Activated T-cell treated with anti-CD3 and anti-CD28 coated beads for 24 hours (primary cell): Measurements from ENCODE around the gene NKX2-1.
"Not testable (repeated sequence)": the region's sequence is repeated elsewhere in the genome, so short reads cannot be mapped to it uniquely, and the experiment has no call there.

Experiments used
- DNase-seq: peaks from one replicate; pipeline ENCODE4 v3.0.0-alpha.2; 2020; ENCODE audit warnings: low read depth

Gene NKX2-1

DNA sequence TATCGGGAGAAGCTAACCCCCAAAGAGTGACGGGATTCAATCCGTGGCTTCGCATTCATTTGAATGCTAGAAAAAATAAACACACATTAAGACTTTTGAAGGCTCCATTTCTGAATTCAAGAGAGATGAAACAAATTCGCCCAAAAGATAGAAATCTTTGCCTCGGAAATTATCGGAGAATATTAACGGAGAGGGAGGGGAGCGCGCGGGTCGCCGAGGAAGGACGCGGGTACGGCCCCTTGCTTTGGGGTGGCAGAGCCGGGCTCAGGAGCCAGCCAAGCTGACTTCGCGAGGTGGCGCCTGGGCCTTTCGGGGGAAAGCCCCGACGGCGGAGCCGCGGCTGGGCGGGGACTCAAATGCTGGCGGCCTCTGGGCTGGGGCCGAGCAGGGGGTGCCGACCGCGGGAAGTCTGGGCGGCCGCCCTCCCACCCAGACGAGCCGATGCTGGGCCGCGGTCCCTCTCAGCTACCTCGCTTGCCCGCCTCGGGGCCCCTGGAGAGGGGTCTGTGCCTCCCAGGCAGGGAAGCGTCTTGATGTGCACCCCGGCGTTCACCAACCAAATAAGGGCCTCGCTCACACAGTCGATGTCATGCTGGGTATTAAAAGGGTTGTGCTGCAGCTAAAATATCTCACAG lies 14.7 kb downstream of the NKX2-1 start:
- DNase-seq, result no peak

DNA sequence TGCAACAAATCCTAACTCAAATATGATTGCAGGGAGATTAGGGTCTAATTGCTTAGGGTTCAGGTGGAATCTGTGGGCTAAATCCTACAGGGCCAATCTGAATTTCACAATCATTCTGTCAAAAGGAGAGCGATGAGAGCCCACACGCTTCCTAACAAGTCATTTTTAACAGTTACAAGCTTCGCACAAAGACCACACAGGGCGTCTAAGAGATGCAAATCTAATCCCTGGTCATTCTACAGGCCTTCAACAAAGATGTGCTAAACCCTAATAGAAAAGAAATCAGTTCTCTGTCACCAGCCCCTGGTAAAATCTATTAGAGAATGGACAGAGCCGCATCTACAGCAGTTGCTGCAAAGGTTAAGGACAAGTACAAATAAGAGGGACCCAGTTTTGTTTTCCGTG lies 15.3 kb downstream of the NKX2-1 start:
- no peak for DNase-seq

DNA sequence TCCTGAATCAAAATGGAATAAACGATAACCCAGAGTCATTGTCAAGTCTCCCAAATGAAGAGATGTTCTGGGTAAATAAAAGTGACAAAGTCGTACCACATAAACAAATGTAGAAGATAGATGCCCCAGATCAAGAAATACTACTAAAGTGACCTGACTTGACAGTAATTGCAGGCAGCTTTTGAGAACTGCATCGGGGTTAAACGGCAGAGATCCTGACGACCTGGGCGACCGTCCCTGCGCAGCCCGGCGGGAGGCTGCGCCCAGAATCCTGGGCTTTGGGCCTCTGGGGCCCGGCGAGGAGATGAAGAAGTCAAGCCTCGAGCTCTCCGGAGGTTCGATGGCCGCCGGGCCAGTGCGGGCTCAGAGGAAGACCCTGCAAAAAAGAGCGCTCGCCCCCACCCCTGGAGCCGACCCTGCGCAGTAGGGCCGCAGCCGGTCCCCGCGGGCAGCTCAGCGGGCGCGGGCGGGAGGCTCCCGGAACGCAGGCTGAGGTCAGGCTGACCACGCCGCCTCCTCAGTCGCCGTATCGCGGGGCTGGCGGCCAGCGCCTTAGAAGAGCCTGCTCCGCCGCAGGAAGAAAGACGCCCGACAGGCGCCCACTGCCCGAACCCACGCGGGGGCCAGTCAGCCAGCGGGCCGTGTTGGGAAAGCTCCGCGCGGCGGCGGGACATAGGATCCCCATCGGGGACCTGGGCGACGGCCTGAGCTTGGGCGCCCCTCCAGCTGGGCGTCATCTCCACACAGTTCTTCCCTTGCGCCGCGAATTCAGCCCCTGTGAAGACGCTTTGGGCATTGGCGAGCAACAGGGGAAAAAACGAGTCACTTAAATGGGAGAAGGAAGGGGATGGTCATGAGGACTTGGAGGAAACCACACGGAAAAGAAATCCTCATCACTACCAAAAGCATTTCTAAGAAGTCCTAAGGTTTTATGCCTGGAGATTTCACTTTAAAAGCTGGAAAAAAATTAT lies 16.0 kb downstream of the NKX2-1 start:
- no peak for DNase-seq

DNA sequence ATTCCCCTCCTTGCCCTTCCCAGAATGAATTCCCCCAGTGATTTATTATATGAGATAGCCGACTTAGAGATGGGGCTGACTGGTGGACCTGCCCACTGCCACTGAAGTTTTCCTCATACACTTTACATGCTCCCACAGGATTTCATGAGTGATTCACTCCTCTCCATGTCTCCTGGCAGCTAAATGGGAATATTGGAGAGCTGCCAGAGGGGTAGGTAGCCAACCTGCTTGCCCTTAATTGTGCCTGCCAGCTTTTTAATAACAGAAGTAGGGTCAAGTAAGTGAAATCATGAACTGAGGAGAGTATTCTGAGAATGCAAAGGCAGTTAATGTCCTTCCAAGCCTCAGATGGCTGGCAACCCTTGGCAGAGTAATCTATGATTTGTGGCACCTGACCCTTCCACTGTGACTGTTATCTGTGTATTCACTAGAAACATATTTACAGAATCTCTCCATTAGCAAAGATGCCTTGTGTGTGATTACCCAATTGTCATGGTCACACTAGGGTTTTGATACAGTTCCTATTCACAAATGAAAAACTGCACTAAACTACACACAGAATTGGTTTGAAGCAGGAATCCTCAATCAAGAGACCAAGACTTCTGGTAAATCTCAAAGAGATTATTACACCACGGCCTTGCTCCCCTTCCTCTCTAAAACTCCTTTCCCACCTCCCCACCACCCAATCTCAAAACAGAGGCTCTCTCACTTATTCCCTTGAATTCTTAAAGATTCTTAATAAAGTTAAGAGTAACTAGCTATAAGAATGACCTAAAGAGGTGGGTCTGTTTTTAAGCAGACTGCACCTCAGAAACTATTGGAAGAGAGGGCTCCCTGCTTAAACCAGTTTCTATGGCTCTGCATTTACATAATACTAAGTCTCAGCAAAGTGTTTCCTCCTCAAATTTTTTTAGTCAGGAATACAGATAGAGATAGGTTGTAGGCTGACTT lies 17.2 kb downstream of the NKX2-1 start:
- no peak for DNase-seq

DNA sequence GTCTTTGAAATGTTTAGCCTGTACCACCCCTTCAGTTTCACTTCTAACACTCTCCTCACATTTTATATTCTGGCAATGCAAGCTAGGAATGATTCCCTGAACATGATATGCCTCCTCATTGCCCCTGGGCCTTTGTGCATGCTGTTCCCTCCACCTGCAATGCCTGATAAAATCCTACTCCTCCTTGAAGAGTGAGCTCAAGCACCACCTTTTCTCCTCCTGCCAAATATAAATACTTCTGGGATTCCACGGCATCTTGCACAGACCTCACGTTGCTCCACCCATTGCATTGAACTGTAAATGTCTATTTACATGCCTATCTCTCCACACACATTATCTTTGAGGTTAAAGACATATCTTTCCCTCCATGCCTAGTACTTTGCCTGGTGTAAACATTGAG lies 21.1 kb downstream of the NKX2-1 start:
- DNase-seq, result no peak

DNA sequence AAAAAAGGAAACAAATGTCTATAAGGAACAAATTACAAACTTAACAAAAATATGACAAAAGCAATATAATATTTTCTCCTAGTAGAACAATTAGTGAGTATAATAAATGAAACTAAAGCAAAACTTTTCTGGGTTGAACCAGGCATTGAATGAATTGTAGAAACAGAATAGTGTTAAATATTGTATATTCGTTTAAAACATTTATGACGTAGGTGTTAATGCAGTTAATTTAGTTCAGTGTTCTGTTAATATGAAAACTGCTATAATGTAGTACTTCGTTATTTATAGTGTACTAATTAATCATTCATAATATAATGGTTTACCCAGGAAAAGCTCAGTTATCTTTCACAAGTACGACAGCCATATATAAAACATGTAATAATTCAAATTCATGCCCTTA lies 23.7 kb downstream of the NKX2-1 start:
- no peak for DNase-seq

DNA sequence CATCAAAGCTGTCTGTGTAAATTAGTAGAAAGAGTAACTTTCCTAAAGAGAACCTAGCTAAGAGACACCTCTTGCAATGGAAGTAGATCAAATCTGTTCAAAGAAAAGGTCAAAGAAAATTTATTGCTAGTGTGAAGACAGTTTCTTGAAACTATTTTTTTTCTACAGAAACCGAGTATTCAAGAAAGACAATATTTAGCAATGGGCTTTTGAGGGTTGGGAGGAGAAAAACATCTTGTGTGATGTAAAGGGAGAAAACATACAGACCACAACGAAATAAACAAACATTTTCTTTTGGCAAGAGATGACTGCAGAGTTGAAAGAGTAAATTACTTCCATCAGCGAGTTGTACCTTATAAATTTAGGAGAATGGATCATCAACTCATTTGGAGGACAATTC lies 24.4 kb downstream of the NKX2-1 start:
- no peak for DNase-seq

DNA sequence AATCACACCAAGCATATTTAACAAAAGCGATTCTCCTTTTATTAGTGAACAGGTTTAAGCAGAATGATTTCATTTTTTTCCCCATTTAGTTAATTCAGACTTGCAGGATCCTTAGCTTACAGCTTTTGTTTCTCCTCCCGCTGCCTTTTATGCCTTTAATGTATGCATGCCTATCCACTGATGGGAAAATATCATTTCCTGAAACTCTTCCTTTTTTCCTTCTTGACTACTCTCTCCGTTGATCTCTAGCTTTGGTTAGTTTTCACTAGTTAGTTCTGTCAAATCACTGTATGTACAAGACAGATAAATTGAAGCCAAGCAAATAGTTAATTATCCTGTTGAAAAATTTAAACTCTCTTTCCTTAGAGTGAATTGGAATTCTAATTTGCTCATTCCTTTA lies 26.3 kb downstream of the NKX2-1 start:
- no peak for DNase-seq

DNA sequence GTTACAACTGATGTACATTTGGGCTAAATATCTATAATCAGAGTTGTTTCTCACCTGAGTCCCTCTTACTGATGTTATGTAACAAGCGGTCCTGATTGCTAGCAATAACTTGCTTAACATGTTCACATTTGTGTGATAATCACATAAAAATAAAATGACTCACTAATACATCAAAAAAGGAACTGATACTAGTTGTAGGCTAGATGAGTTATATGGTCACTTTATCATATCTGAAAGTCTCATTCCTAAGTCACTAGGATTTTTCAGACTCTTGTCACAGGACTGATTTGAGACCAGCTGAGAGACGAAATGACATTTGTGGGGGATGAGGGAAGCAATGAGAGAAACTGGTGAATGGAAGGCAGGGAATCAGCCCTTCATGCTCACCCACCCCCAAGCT lies 34.3 kb downstream of the NKX2-1 start:
- no peak for DNase-seq

DNA sequence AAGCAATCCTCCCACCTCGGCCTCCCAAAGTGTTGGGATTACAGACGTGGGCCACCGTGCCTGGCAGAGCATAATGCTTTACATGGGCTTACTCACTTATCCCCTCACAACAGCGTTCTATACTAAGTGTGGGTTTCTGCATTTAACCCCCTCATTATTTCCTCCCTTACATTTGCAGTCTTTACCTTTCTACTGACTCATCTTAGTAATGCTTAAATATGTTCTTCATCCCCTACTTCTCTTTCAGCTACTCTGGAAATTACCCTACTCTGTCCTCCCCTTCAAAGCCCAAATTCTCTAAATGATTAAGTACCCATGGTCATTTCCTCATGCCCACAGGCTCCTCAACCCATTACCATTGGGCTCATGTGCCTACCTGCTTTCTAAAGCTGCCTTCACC lies 40.7 kb downstream of the NKX2-1 start:
- no peak for DNase-seq

DNA sequence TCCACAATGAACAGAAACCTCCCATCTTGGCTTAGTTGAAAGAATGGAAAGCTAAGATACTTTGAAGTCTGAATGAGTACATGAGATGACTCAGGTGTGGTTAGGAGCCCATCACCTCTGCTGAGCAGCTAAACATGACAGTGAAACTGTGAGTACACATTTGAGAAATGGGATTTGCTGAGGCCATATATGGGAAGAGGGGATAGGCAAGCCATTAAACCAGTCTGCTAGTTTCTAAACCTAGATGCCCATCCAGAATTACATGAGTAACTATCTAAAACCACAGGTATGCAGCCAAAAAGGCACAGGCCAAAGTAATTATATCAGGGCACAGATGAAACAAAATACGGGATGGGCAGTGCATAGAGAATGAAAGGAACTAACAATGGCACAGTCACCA lies 41.2 kb downstream of the NKX2-1 start:
- DNase-seq, result no peak

DNA sequence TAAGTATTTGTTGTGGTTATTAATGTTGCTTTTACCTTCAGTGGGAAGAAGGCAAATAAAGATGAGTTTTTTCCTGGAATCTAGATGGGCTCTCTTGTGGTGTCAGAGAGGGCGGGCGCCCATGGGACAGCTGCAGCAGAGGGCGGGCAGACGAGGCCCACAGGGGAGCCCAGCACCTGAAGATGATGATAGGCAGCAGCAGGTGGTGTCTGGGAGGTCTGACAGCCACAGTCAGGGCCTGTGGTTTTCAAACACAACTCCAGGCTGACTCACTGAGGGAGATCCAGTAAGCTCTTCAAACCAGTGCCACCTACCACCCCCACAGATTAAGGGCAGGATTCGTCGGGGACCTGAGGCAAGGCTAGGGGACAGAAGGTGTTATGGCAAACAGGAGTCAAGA lies 42.8 kb downstream of the NKX2-1 start:
- no peak for DNase-seq

DNA sequence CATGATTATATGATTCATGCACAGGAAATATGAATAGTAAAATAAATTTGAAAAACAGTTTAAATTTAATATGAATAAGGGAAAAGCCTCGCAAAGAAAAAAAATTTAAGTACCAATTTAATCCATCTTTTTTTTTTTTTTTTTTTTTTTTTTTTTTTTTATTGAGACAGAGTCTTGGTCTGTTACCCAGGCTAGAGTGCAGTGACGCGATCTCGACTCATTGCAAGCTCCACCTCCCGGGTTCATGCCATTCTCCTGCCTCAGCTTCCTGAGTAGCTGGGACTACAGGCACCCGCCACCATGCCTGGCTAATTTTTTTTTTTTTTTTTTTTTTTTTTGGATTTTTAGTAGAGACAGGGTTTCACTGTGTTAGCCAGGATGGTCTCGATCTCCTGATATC lies 44.0 kb downstream of the NKX2-1 start:
- DNase-seq, result not testable (repeated sequence)

DNA sequence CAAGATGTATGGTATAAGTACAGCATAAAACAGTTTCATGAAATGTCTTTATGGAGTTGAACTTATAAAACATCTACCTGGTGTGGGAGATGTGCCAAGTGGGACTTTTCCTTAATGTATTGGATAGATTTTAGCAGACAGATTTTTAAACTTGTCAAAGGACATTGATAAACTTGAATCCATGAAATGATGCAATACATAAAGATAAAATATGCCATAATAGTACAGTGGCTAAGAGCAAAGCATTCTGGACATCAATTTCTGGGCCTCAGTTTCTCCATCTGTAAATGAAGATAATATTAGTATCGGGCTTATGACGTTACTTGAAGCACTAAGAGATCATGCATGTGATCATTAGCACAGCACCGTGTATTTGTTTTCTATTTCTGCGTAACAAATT lies 45.4 kb downstream of the NKX2-1 start:
- no peak for DNase-seq

DNA sequence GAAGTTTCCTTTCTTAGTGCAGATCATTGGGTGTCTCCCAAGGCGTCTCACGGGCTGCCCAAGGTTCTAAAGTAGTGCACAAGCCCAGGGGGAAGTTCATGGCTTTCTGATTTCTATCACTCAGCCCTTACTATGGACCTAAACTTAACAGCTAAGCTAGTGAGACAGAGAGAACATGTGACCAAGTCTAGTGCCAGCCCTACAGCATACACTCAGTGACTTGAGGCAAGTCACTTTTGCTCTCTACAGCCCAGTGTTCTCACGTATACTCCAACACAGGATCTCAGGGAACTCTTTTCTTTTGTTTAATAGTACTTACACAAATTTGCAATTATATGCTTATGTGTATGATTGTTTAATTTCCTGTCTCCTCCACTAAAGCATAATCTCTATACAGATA lies 48.6 kb downstream of the NKX2-1 start:
- DNase-seq, result no peak

DNA sequence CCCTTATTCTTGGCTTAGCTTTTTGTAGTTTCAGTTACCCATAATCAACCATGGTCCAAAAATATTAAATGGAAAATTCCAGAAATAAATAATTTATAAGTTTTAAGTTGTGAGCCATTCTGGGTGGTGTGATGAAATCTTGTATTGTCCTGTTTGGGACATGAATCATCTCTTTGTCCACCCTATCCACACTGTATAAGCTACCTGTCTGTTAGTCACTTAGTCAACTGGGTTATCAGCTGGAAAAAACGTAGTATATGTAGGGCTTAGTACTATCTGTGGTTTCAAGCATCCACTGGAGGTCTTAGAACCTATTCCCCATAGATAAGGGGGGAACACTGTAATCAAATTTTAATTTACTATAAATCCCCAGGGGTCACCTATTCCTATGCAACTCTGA lies 52.7 kb downstream of the NKX2-1 start:
- DNase-seq, result no peak
